GM23248 (cell line): Measurements from ENCODE around the gene SURF6. TPM values are rescaled to one million over a fixed set of nuclear protein-coding genes. Genes with fewer than 3 reads are reported as not detected.

ENCODE experiments used
- DNase-seq: peaks from one replicate; pipeline ENCODE4 v3.0.0-alpha.2; 2015
- H2AFZ ChIP-seq: fragments of 200-600 bp; sonication (generic); 2 replicates; pipeline ENCODE4 v1.6.1; 2016; ENCODE audit warnings: antibody characterized with exemption
- H3F3A ChIP-seq: fragments of 200-600 bp; sonication (generic); 2 replicates; pipeline ENCODE4 v1.6.1; 2016; ENCODE audit warnings: mild to moderate bottlenecking, antibody characterized with exemption, mixed run types; ENCODE audit not compliant: insufficient read depth
- H3K27ac ChIP-seq: fragments of 200-600 bp; sonication (generic); 2 replicates; pipeline ENCODE4 v1.5.1; 2016; ENCODE audit warnings: mild to moderate bottlenecking
- H3K27me3 ChIP-seq: fragments of 200-600 bp; sonication (generic); replicated peaks from 2 replicates; pipeline ENCODE4 v1.6.1; 2016; ENCODE audit warnings: mild to moderate bottlenecking; ENCODE audit not compliant: insufficient read depth
- H3K36me3 ChIP-seq: fragments of 200-600 bp; sonication (generic); 2 replicates; pipeline ENCODE4 v1.6.1; 2016; ENCODE audit warnings: low read depth, mild to moderate bottlenecking
- H3K4me1 ChIP-seq: fragments of 200-600 bp; sonication (generic); 2 replicates; pipeline ENCODE4 v1.6.1; 2016; ENCODE audit warnings: mild to moderate bottlenecking; ENCODE audit not compliant: insufficient read depth
- H3K4me2 ChIP-seq: fragments of 200-600 bp; sonication (generic); one replicate; pipeline ENCODE4 v1.6.1; 2016; ENCODE audit warnings: mild to moderate bottlenecking; ENCODE audit not compliant: unreplicated experiment
- H3K4me3 ChIP-seq: fragments of 200-600 bp; sonication (generic); 2 replicates; pipeline ENCODE4 v1.5.1; 2016; ENCODE audit warnings: mild to moderate bottlenecking
- H3K79me2 ChIP-seq: fragments of 200-600 bp; sonication (generic); 2 replicates; pipeline ENCODE4 v1.6.1; 2016; ENCODE audit warnings: mild to moderate bottlenecking; ENCODE audit not compliant: insufficient read depth
- H3K9ac ChIP-seq: fragments of 200-600 bp; sonication (generic); 2 replicates; pipeline ENCODE4 v1.6.1; 2016; ENCODE audit warnings: mild to moderate bottlenecking
- H3K9me2 ChIP-seq: fragments of 200-600 bp; sonication (generic); 2 replicates; pipeline ENCODE4 v1.6.1; 2016; ENCODE audit warnings: mixed run types, mild to moderate bottlenecking, moderate library complexity; ENCODE audit not compliant: insufficient read depth
- H3K9me3 ChIP-seq: fragments of 200-600 bp; sonication (generic); one replicate; pipeline ENCODE4 v1.6.1; 2017; ENCODE audit warnings: low read depth
- H4K20me1 ChIP-seq: fragments of 200-600 bp; sonication (generic); 2 replicates; pipeline ENCODE4 v1.6.0; 2016; ENCODE audit not compliant: insufficient read depth
- EZH2 ChIP-seq: fragments of 200-600 bp; sonication (generic); IDR thresholded peaks from 2 replicates; pipeline ENCODE4 v1.6.1; 2018; ENCODE audit warnings: antibody characterized with exemption, mild to moderate bottlenecking; ENCODE audit not compliant: insufficient read depth, poor library complexity, severe bottlenecking
- EZH2phosphoT487 ChIP-seq: fragments of 200-600 bp; sonication (generic); IDR thresholded peaks from 2 replicates; pipeline ENCODE4 v1.6.1; 2018; ENCODE audit warnings: antibody characterized with exemption, moderate library complexity, mild to moderate bottlenecking, low read depth; ENCODE audit not compliant: insufficient read depth
- WGBS, 2 experiments: methylation state at CpG; one replicate each; pipeline ENCODE4 v1.1.6; 2015 to 2017; ENCODE audit warnings: low lambda C conversion rate in 2 of 2, low coverage in 1 of 2; ENCODE audit errors: missing lambda C conversion rate in 2 of 2; 5-methylcytosine and 5-hydroxymethylcytosine counted together
- in situ Hi-C: fragments of 300-500 bp; cut with MboI; formaldehyde crosslinking; loops from 2 replicates; pipeline ENCODE4 v1.15.0; 2020
- polyA plus RNA-seq: library from polyadenylated mRNA; unstranded; fragments of >200 nt; fragmentation: Nextera tagmentation; extraction: Ambion mirVana; gene quantifications from 2 replicates; pipeline ENCODE4 v1.2.1, GENCODE V29; 2016
- small RNA-seq: library from RNA; depleted of rRNA; stranded (forward); fragments of <200 nt; gene quantifications from one replicate; pipeline ENCODE3, GENCODE V24; 2014; ENCODE audit warnings: low read depth, low replicate concordance
- total RNA-seq: library from RNA; depleted of rRNA; stranded (reverse); fragments of >200 nt; shearing (Covaris generic); gene quantifications from 2 replicates; pipeline ENCODE4 v1.2.3, GENCODE V29; 2014; rRNA removed

The SURF6 gene
- total and polyA plus RNA-seq, 2 experiments from 2014 or later, result 10.8 to 13.4 TPM

- H3K79me2 ChIP-seq, result no peaks in the 10 kb centered on the region
- H3K4me3 ChIP-seq, result no peak overlapping the region
- no peaks in the 10 kb centered on the region for H3K9me2 ChIP-seq
- H3F3A ChIP-seq, result no peaks in the 10 kb centered on the region
- no peaks in the 10 kb centered on the region for H3K36me3 ChIP-seq
- 46 to 54% methylated on average over 7 of the region's 7 CpGs for WGBS, 2 experiments
- no peak overlapping the region for H3K9ac ChIP-seq
- peaks cover 46% of the 10 kb centered on the region for H3K27me3 ChIP-seq
- no peak overlapping the region for H3K4me2 ChIP-seq
- no peak for DNase-seq
- no peaks in the 10 kb centered on the region for H3K9me3 ChIP-seq
- H3K4me1 ChIP-seq, result no peaks in the 10 kb centered on the region
- TF ChIP-seq EZH2phosphoT487 (no peak), EZH2 (no peak)
- in situ Hi-C loops, result no loop called here
- no peak overlapping the region for H2AFZ ChIP-seq
- no peaks in the 10 kb centered on the region for H4K20me1 ChIP-seq
- H3K27ac ChIP-seq, result no peak overlapping the region
Observed at GRCh38 chr9:133282464-133283238, 53.3 kb downstream of the SURF6 start.

GRCh38 chr9:133280392-133280791, 55.6 kb downstream of the SURF6 start:
- no peaks in the 10 kb centered on the region for H3K9me2 ChIP-seq
- 21 to 26% methylated on average over 5 of the region's 5 CpGs for WGBS, 2 experiments
- no peaks in the 10 kb centered on the region for H3K36me3 ChIP-seq
- no peak overlapping the region for H3K4me3 ChIP-seq
- in situ Hi-C loops, result no loop called here
- H2AFZ ChIP-seq, result no peak overlapping the region
- DNase-seq, result no peak
- TF ChIP-seq EZH2, result no peak
- no peak for TF ChIP-seq EZH2phosphoT487
- H3K27ac ChIP-seq, result no peak overlapping the region
- no peak overlapping the region for H3K9ac ChIP-seq
- peaks cover 64% of the 10 kb centered on the region for H3K27me3 ChIP-seq
- no peaks in the 10 kb centered on the region for H3K79me2 ChIP-seq
- H4K20me1 ChIP-seq, result no peaks in the 10 kb centered on the region
- H3K4me1 ChIP-seq, result no peaks in the 10 kb centered on the region
- H3K9me3 ChIP-seq, result no peaks in the 10 kb centered on the region
- H3K4me2 ChIP-seq, result no peak overlapping the region
- no peaks in the 10 kb centered on the region for H3F3A ChIP-seq

Small RNAs within 50 kb of the gene (small RNA-seq; reads per million reads assigned to genes)
- gene RF00019 (not detected), gene SNORD24 (not detected), gene SNORD36A (not detected), gene SNORD36B (not detected), gene SNORD36C (not detected)

Other genes starting within 250 kb of the SURF6 start
- 21.7 and 51.7 TPM in 2 replicates for gene RALGDS, start 214.9 kb downstream of the SURF6 start, total RNA-seq
- 8.5 and 8.9 TPM in 2 replicates for gene RALGDS, start 214.9 kb downstream of the SURF6 start, polyA plus RNA-seq
- gene GBGT1, start 172.3 kb downstream of the SURF6 start, total RNA-seq, result 2.7 and 3.1 TPM in 2 replicates
- gene GBGT1, start 172.3 kb downstream of the SURF6 start, polyA plus RNA-seq, result 0.95 and 1.3 TPM in 2 replicates
- not detected in 2 replicates for gene OBP2B, start 126.9 kb downstream of the SURF6 start, total RNA-seq
- gene OBP2B, start 126.9 kb downstream of the SURF6 start, polyA plus RNA-seq, result not detected in 2 replicates
- not detected in 2 replicates for gene ABO, start 61.0 kb downstream of the SURF6 start, total RNA-seq
- gene ABO, start 61.0 kb downstream of the SURF6 start, polyA plus RNA-seq, result not detected in 2 replicates
- gene MED22, start 11.9 kb upstream of the SURF6 start, total RNA-seq, result 24.4 and 28.6 TPM in 2 replicates
- gene MED22, start 11.9 kb upstream of the SURF6 start, polyA plus RNA-seq, result 14.1 and 14.5 TPM in 2 replicates
- 1,262 and 1,382 TPM in 2 replicates for gene RPL7A, start 12.0 kb upstream of the SURF6 start, total RNA-seq
- gene RPL7A, start 12.0 kb upstream of the SURF6 start, polyA plus RNA-seq, result 437 and 458 TPM in 2 replicates
- 27.7 and 29.1 TPM in 2 replicates for gene SURF1, start 20.3 kb upstream of the SURF6 start, total RNA-seq
- gene SURF1, start 20.3 kb upstream of the SURF6 start, polyA plus RNA-seq, result 57.4 and 62.9 TPM in 2 replicates
- 6.3 and 14.8 TPM in 2 replicates for gene SURF2, start 20.4 kb upstream of the SURF6 start, total RNA-seq
- 23.4 and 24.4 TPM in 2 replicates for gene SURF2, start 20.4 kb upstream of the SURF6 start, polyA plus RNA-seq
- 638 and 670 TPM in 2 replicates for gene SURF4, start 39.9 kb upstream of the SURF6 start, total RNA-seq
- gene SURF4, start 39.9 kb upstream of the SURF6 start, polyA plus RNA-seq, result 406 and 420 TPM in 2 replicates
- 0.32 and 3.4 TPM in 2 replicates for gene STKLD1, start 40.2 kb upstream of the SURF6 start, total RNA-seq
- gene STKLD1, start 40.2 kb upstream of the SURF6 start, polyA plus RNA-seq, result 0.38 and 1.5 TPM in 2 replicates
- 17.3 and 26.9 TPM in 2 replicates for gene REXO4, start 81.8 kb upstream of the SURF6 start, total RNA-seq
- 17.5 and 22.1 TPM in 2 replicates for gene REXO4, start 81.8 kb upstream of the SURF6 start, polyA plus RNA-seq
- 2.1 and 2.2 TPM in 2 replicates for gene ADAMTS13, start 86.2 kb upstream of the SURF6 start, total RNA-seq
- 0.86 and 1.4 TPM in 2 replicates for gene ADAMTS13, start 86.2 kb upstream of the SURF6 start, polyA plus RNA-seq
- gene CACFD1, start 123.8 kb upstream of the SURF6 start, total RNA-seq, result 7.0 and 8.5 TPM in 2 replicates
- gene CACFD1, start 123.8 kb upstream of the SURF6 start, polyA plus RNA-seq, result 4.7 and 5.1 TPM in 2 replicates
- gene SLC2A6, start 142.9 kb upstream of the SURF6 start, total RNA-seq, result 10.1 and 12.0 TPM in 2 replicates
- gene SLC2A6, start 142.9 kb upstream of the SURF6 start, polyA plus RNA-seq, result 6.8 and 8.6 TPM in 2 replicates
- not detected in 2 replicates for gene MYMK, start 188.8 kb upstream of the SURF6 start, total RNA-seq
- gene MYMK, start 188.8 kb upstream of the SURF6 start, polyA plus RNA-seq, result not detected in 2 replicates
- gene ADAMTSL2, start 198.5 kb upstream of the SURF6 start, total RNA-seq, result 0.11 TPM in 1 of 2 replicates, not detected in the other
- not detected in 2 replicates for gene ADAMTSL2, start 198.5 kb upstream of the SURF6 start, polyA plus RNA-seq